ENCODE results near the gene CNTN4.

Gene CNTN4

DNA sequence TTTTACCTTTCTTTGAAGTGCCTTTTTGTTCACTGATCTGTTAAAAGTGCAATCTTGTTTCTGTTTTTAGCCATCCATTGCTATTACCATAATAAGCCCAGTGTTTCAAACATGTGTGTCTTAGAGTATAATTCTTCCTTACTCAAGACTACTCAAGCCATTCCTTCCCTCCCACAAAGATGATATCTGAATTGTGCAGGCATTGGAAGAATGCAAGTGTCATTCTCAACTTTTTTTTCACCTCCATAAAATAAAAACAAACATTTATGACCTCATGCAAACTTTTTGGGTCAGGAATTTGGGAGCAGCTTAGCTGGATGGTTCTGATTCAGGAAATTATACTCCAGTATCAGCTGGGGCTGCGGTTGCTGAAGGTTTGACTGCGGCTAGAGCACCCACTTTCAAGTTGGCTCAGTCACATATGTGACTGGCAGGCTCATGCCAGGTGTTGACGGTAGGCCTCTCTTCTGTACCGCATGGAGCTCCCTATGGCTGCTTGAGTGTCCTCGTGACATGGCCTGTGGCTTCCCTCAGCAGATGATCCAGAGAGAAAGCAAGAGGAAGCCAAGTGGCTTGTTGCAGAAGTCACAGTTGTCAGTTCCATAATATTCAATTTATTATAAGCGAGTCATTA, 490.8 kb downstream of the CNTN4 start:
- no peak for DNase-seq (ENCODE audit: low read depth in 2 of 2)

DNA sequence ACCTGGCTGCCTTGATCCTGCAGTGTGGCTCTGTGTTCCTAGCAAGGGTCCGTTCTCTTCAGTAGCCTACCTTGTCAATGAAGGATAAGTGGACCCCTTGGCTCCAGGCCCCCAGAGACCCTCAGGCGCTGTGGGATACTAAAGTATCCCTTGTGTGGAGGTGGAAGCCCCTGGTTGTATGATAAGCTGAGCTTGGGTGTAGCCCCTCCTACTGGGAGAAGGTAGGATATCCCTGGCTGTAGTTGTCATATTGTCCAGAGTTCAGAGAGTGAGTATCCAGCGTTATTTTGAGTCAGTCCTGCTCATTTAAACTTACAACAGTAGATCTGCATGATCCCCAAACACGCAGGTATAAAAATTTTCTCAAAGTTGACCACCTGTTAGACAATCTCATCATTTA, 496.8 kb downstream of the CNTN4 start:
- no peak for DNase-seq (ENCODE audit: low read depth in 2 of 2)

DNA sequence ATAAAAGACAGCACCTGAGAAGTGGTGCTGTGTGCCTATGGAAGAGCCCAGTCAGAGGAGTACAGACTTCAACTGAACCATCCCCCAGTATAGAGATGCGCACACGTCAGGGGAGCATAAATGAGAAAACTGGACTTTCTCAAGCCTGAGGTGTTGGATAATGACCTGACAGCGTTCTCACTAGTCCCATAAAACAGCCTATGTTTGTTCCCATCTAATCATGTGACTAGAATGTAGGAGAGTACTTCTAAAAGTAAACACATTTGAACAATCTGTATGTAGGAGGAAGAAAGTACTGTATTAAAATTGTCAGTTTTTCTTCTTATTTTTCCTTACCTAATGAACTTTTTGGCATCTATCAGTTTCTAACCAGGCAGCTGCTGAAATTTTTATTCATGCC, 498.9 kb downstream of the CNTN4 start:
- no peak for DNase-seq (ENCODE audit: low read depth in 2 of 2)

- no peak for DNase-seq (ENCODE audit: low read depth in 2 of 2)
Observed at GRCh38 chr3:2599471-2599870, 500.8 kb downstream of the CNTN4 start.

DNA sequence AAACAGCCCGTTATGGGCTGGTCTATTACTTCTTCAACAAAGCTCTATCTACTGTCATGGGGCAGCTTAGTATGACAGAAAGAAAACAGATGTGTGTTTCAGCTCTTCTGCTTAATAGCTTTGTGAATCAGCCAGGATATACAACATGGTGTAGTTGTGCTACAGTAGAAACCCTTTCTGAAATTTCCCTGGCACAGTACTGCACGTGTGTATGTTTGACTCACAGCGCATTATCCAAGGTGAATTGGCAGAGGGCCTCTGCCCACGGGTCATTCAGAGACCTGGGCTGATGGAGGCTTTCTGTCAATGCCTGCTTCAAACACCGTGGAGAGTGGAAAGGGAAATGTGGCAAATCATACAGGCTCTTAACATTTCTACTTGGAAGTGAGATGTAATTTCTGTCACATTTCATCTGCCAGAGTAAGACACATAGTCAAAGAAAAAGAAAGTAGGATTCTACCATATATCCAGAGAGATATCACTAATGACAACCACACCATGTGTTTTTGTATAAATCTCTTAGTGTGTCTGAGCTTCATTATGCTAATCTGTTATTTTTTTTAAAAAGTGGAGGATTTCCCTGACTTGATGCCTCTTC, 505.1 kb downstream of the CNTN4 start:
- no peak for DNase-seq (ENCODE audit: low read depth in 2 of 2)

DNA sequence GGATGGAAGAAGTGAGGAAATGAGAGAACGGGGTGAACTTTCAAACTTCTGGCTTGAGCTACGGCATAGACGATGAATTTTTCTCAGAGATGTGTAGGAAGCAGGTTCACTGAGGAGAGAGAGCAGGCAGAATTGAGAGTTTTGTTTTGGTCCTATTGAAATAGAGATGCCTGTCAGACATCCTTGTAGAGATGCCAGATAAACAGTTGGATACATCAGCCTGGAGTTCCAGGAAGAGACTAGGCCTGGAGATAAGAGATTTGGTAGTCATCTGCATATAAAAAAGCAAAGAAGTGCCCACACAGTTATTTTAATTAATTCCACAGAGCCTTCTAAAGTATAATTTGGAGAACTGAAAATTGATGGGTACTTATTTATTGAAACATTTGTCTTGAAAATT, 515.9 kb downstream of the CNTN4 start:
- DNase-seq (ENCODE audit: low read depth in 2 of 2) = no peak

GRCh38 chr3:2615080-2615479, 516.4 kb downstream of the CNTN4 start:
- DNase-seq (ENCODE audit: low read depth in 2 of 2) = no peak

DNA sequence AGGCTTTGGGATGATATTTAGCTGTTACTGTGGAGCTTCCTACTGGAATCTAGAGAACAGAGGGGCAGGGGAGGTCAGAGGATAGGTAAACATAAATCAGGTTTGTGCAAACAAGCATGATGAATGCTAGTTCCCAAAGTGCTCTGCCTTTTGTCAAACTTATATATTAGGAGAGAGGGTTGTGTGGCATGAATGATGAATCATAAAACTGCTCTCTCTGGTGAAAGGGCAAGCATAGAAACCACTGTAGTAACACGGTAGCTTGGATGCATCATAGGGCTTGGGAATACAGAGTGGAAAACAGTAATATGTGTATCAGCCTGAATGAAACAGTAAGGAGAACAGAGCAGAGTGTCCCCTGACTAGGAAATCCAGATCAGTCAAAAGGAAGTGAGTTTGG, 524.8 kb downstream of the CNTN4 start:
- DNase-seq (ENCODE audit: low read depth in 2 of 2) = no peak

GRCh38 chr3:2628117-2628516, 529.5 kb downstream of the CNTN4 start:
- DNase-seq (ENCODE audit: low read depth in 2 of 2) = no peak

GRCh38 chr3:2635511-2635910, 536.8 kb downstream of the CNTN4 start:
- DNase-seq (ENCODE audit: low read depth in 2 of 2) = no peak

GRCh38 chr3:2643606-2644005, 544.9 kb downstream of the CNTN4 start:
- DNase-seq (ENCODE audit: low read depth in 2 of 2) = no peak

DNA sequence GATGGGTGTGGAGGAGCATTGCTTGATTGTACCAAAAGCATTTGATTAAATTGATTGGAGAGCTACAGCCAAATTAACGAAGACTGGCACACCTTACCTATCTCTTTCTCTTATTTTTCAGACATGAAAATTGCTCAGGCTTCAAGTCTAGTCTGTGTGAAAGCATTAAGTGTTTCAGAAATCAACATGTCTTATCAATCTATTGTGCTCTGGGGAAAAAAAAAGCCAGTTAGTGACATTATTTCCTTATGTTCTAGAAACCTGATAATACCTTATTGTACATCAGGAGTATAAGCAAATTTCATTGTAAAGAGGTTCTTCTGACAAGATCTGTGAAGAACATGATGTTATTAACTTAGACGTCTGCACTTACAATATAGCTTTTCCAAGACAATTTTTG, 546.3 kb downstream of the CNTN4 start:
- DNase-seq (ENCODE audit: low read depth in 2 of 2) = no peak

- DNase-seq (ENCODE audit: low read depth in 2 of 2) = no peak
Observed at GRCh38 chr3:2650746-2651145, 552.1 kb downstream of the CNTN4 start.

- no peak for DNase-seq (ENCODE audit: low read depth in 2 of 2)
Observed at GRCh38 chr3:2652386-2652785, 553.7 kb downstream of the CNTN4 start.

- DNase-seq (ENCODE audit: low read depth in 2 of 2) = no peak
Observed at GRCh38 chr3:2653706-2654105, 555.0 kb downstream of the CNTN4 start.

DNA sequence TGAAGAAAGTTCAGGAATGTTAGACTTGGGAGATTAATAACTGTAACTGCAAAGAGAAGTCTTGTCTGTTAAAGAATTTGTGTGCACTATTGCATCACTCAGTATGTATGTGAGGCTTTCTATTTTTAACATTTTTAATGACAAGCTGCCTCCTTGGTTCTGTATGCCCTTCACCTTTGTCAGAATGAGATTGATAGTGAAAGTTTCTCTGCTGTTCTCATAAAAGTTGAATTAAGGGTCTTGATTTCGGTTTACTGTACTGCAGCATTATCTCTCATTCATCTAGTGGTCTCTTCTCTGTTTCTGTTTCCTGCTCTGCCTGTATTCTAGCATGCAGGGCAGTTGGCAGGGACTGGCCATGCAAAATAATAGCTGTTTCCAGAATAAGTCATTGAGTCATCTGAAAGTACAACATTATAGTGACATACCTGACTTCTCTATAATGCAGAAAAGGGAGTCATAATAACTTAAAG, 556.6 kb downstream of the CNTN4 start:
- no peak for DNase-seq (ENCODE audit: low read depth in 2 of 2)

- DNase-seq (ENCODE audit: low read depth in 2 of 2) = no peak
Observed at GRCh38 chr3:2656806-2657777, 558.4 kb downstream of the CNTN4 start.

DNA sequence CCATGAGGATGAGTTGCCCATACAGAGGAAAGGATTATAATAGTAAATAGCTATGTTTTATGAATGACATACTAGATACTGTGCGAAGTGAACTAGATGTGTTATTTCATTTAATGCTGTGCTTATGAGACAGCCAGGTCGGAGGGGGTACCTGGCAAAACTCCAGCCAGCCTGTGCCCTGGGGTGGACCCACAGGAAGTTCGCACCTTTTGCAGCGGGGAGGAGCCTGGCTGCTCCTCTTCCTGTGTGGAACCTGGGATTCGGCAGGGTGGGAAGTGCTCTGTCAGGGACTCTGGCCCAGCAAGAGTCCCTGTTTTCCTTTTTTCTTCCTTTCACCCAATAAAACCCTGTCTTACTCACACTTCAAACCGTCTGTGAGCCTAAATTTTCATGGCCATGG, 559.3 kb downstream of the CNTN4 start:
- DNase-seq (ENCODE audit: low read depth in 2 of 2) = no peak

DNA sequence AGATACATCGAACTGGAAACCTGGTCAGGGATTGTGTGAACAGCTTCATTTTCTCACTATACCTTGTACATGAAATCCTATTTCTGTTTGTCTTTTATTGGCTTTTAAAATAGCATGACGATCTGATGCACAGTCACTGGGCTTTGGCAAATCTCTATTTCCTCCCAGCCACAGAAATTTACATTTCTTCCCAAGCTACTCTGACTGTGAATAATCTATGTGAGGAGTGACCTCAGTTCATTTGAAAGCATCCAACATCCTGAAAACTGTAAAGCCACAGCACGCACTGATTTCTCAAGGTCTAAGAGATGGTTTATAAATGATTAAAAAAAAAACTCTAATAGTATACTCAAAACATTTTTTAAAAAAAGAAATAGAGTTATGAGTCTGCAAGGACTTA, 561.2 kb downstream of the CNTN4 start:
- no peak for DNase-seq (ENCODE audit: low read depth in 2 of 2)

GRCh38 chr3:2661078-2661477, 562.4 kb downstream of the CNTN4 start:
- no peak for DNase-seq (ENCODE audit: low read depth in 2 of 2)

DNA sequence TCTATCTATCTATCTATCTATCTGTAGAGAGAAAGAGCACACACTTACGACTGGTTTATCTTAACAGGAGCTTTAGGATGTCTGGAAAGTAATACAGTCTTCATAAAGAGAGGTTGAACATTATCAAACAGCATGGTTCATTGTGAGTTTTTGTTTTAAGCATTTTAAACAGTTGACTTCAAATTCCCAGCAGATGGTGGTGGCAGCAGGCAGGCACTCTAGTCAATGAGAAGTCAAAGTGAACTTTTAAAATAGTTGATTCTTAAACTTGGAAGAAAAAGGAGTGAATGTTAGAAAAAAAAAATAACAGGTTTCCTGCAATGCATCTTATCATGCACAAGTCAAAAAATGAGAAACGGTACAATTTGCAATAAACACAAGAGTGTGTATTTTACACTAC, 578.8 kb downstream of the CNTN4 start:
- DNase-seq (ENCODE audit: low read depth in 2 of 2) = no peak

DNA sequence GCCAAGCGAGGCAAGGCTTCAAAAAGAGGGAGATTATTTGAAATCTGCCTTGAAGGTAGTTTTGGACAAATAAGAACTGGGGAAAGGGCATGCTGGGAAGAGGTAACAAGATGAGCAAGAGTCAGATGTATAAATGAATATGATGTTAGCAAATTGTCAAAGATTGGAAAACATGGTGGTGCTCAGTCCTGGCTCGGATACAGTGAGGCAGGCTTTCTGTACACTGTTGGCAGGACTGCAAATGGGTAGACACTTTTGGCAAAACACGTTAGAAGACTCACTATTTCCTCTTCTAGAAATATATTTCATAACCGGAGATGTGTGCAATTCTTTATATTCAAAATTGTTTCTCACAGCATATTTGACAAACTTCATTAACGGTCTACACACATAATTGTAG, 581.6 kb downstream of the CNTN4 start:
- DNase-seq (ENCODE audit: low read depth in 2 of 2) = no peak

- DNase-seq (ENCODE audit: low read depth in 2 of 2) = no peak
Observed at GRCh38 chr3:2684046-2684445, 585.4 kb downstream of the CNTN4 start.
